Chondrocyte (in vitro differentiated cells): Measurements from ENCODE around the gene NFIX. TPM values are rescaled to one million over a fixed set of nuclear protein-coding genes. Genes with fewer than 3 reads are reported as not detected.

Experiments
- DNase-seq: peaks from one replicate; pipeline ENCODE4 v3.0.0; 2021; ENCODE audit warnings: mixed read lengths, low spot score
- H3K27ac Mint-ChIP-seq: one replicate; pipeline ENCODE4 v1.8.0; 2021; ENCODE audit warnings: mild to moderate bottlenecking, moderate library complexity, mixed read lengths; ENCODE audit not compliant: unreplicated experiment
- H3K27me3 Mint-ChIP-seq: 2 replicates; pipeline ENCODE4 v1.8.0; 2021; ENCODE audit warnings: low read depth, mixed read lengths
- H3K36me3 Mint-ChIP-seq: 2 replicates; pipeline ENCODE4 v1.8.0; 2021; ENCODE audit warnings: low read depth, mixed read lengths
- H3K4me1 Mint-ChIP-seq: 2 replicates; pipeline ENCODE4 v1.8.0; 2021; ENCODE audit warnings: low read depth, mild to moderate bottlenecking, mixed read lengths
- H3K4me3 Mint-ChIP-seq: one replicate; pipeline ENCODE4 v1.8.0; 2021; ENCODE audit warnings: mild to moderate bottlenecking, moderate library complexity, mixed read lengths; ENCODE audit not compliant: unreplicated experiment
- H3K9me3 Mint-ChIP-seq: 2 replicates; pipeline ENCODE4 v1.8.0; 2021; ENCODE audit warnings: low read depth, mixed read lengths
- CTCF ChIP-seq: fragments of 200-600 bp; sonication (generic); IDR thresholded peaks from 2 replicates; pipeline ENCODE4 v1.5.0; 2021; ENCODE audit warnings: antibody characterized with exemption, mild to moderate bottlenecking, moderate library complexity
- total RNA-seq: library from RNA; stranded (reverse); gene quantifications from 3 replicates; pipeline ENCODE4 v1.2.1, GENCODE V29; 2021

The NFIX gene
- total RNA-seq, 1 donor from 2014 or later = 98.9 TPM

GRCh38 chr19:13100841-13101589 lies 105.7 kb downstream of the NFIX start:
- Mint-ChIP-seq H3K36me3 (peaks cover 5% of the 10 kb centered on the region), H3K9me3 (no peaks in the 10 kb centered on the region), H3K4me1 (peaks cover 14% of the 10 kb centered on the region), H3K4me3 (no peak overlapping the region), H3K27me3 (peaks cover 10% of the 10 kb centered on the region), H3K27ac (no peak overlapping the region)
- DNase-seq = peak; percentile 87
- peak; percentile 59 for TF ChIP-seq CTCF

- H3K4me3 Mint-ChIP-seq = no peak overlapping the region
- H3K27me3 Mint-ChIP-seq = peaks cover 8% of the 10 kb centered on the region
- no peak overlapping the region for H3K27ac Mint-ChIP-seq
- TF ChIP-seq CTCF = no peak
- H3K9me3 Mint-ChIP-seq = no peaks in the 10 kb centered on the region
- DNase-seq = no peak
- peaks cover 3% of the 10 kb centered on the region for H3K36me3 Mint-ChIP-seq
- peaks cover 11% of the 10 kb centered on the region for H3K4me1 Mint-ChIP-seq
Measured at GRCh38 chr19:13101590-13102415, 106.5 kb downstream of the NFIX start.

- H3K27ac Mint-ChIP-seq = no peak overlapping the region
- no peak overlapping the region for H3K4me3 Mint-ChIP-seq
- peaks cover 1% of the 10 kb centered on the region for H3K36me3 Mint-ChIP-seq
- peaks cover 8% of the 10 kb centered on the region for H3K4me1 Mint-ChIP-seq
- H3K27me3 Mint-ChIP-seq = peaks cover 5% of the 10 kb centered on the region
- TF ChIP-seq CTCF = no peak
- no peaks in the 10 kb centered on the region for H3K9me3 Mint-ChIP-seq
- DNase-seq = no peak
Measured at GRCh38 chr19:13102416-13102665, 107.1 kb downstream of the NFIX start.

- H3K4me3 Mint-ChIP-seq = no peak within 1 kb of the TSS
- no peak for DNase-seq
Measured at GRCh38 chr19:13102666-13103580, 107.6 kb downstream of the NFIX start, which contains the start of gene LYL1. Gene LYL1 (minus strand): TSS chr19:13102858. CDS start chr19:13101171, 1,687 bp downstream.

More at GRCh38 chr19:13102666-13103580, 107.6 kb downstream of the NFIX start, which contains the start of gene LYL1:
- peak; percentile 7 for TF ChIP-seq CTCF
- Mint-ChIP-seq H3K4me1 (peaks cover 8% of the 10 kb centered on the region), H3K27me3 (peaks cover 5% of the 10 kb centered on the region), H3K36me3 (peaks cover 4% of the 10 kb centered on the region), H3K9me3 (no peaks in the 10 kb centered on the region), H3K27ac (no peak within 1 kb of the TSS)
